DOHH2 (cell line): ENCODE results near the gene TNIP2.

ENCODE experiments used
- H3F3A ChIP-seq: fragments of 200-600 bp; sonication (generic), shearing (Covaris generic); 2 replicates; pipeline ENCODE4 v1.6.0; 2016; ENCODE audit warnings: antibody characterized with exemption, mild to moderate bottlenecking; ENCODE audit not compliant: control insufficient read depth, insufficient read depth
- H3K27ac ChIP-seq: fragments of 200-600 bp; sonication (generic); 2 replicates; pipeline ENCODE4 v1.5.1; 2014; ENCODE audit warnings: low read depth, mild to moderate bottlenecking, low read length, moderate library complexity
- H3K27me3 ChIP-seq: fragments of 200-600 bp; sonication (generic); 2 replicates; pipeline ENCODE4 v1.6.1; 2014; ENCODE audit warnings: mild to moderate bottlenecking, low read length, mixed read lengths; ENCODE audit not compliant: control insufficient read depth
- H3K36me3 ChIP-seq: fragments of 200-600 bp; sonication (generic); 2 replicates; pipeline ENCODE4 v1.6.1; 2014; ENCODE audit warnings: mild to moderate bottlenecking, low read length, moderate library complexity, mixed read lengths; ENCODE audit not compliant: control insufficient read depth
- H3K4me1 ChIP-seq: fragments of 200-600 bp; sonication (generic); 2 replicates; pipeline ENCODE4 v1.6.1; 2014; ENCODE audit warnings: mild to moderate bottlenecking, low read length, mixed read lengths; ENCODE audit not compliant: control insufficient read depth
- H3K4me2 ChIP-seq: fragments of 200-600 bp; sonication (generic); 2 replicates; pipeline ENCODE4 v1.6.0; 2014; ENCODE audit warnings: mild to moderate bottlenecking, low read length, moderate library complexity
- H3K4me3 ChIP-seq: fragments of 200-600 bp; sonication (generic); 2 replicates; pipeline ENCODE4 v1.5.1; 2014; ENCODE audit warnings: mild to moderate bottlenecking, low read length, mixed read lengths
- H3K79me2 ChIP-seq: fragments of 200-600 bp; sonication (generic); 2 replicates; pipeline ENCODE4 v1.6.1; 2014; ENCODE audit warnings: mild to moderate bottlenecking, low read length, mixed read lengths; ENCODE audit not compliant: control insufficient read depth
- H3K9me2 ChIP-seq: fragments of 200-600 bp; sonication (generic); replicated peaks from 2 replicates; pipeline ENCODE4 v1.6.1; 2014; ENCODE audit warnings: mild to moderate bottlenecking, low read length, mixed read lengths; ENCODE audit not compliant: control insufficient read depth
- H3K9me3 ChIP-seq: fragments of 200-600 bp; sonication (generic); 2 replicates; pipeline ENCODE4 v1.6.1; 2014; ENCODE audit warnings: antibody characterized with exemption, low read length, mixed read lengths; ENCODE audit not compliant: control insufficient read depth, insufficient read depth
- H4K20me1 ChIP-seq: fragments of 200-600 bp; sonication (generic); 2 replicates; pipeline ENCODE4 v1.6.0; 2014; ENCODE audit warnings: low read depth, mild to moderate bottlenecking, antibody characterized with exemption, low read length, moderate library complexity; ENCODE audit not compliant: control insufficient read depth, insufficient read depth
- EZH2phosphoT487 ChIP-seq: fragments of 200-600 bp; sonication (generic); IDR thresholded peaks from 2 replicates; pipeline ENCODE4 v1.6.1; 2017; ENCODE audit warnings: borderline replicate concordance, mild to moderate bottlenecking, antibody characterized with exemption, low read length, moderate library complexity, mixed read lengths
- TF ChIP-seq, protein P1 (sequence below): fragments of 200-600 bp; sonication (generic); IDR thresholded peaks from one replicate; pipeline ENCODE4 v1.5.1; 2014; ENCODE audit warnings: antibody characterized with exemption, mild to moderate bottlenecking, low read depth, low read length; ENCODE audit not compliant: poor library complexity, severe bottlenecking

Gene TNIP2

DNA sequence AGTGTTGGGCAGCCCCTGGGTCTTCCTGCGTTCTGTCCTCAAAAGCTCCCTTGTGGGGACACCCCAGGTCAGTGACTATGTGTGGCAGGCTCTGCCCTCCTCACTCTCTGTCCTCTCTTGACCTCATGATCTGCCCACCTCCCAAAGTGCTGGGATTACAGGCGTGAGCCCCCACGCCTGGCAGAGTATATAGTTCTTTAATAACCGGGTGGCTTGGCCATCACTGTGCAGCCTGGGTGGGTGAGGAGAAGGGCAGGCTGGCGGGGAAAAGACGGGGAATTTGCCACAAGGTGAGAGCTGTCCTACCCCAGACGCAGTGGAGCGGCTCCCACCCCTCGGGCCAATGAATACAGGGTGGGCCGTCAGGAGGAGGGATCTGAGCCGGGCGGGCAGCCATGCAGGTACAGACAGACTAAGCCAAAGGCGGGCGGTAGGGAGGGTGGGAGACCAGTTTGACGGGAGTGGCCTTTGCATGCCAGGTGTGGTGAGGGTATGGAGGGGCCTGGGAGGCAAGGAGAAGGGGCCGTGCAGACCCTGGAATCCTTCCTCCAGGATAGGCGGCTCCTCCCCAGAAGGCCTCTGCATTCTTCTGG, 39.3 kb upstream of the TNIP2 start:
- Histone ChIP-seq H3K4me1 (peaks cover 29% of the 10 kb centered on the region), H3K36me3 (no peaks in the 10 kb centered on the region), H3K9me2 (no peaks in the 10 kb centered on the region), H3F3A (no peaks in the 10 kb centered on the region), H3K9me3 (no peaks in the 10 kb centered on the region), H3K4me3 (no peak overlapping the region), H3K4me2 (no peak overlapping the region), H3K27me3 (peaks cover 60% of the 10 kb centered on the region), H3K79me2 (no peaks in the 10 kb centered on the region), H3K27ac (no peak overlapping the region), H4K20me1 (no peaks in the 10 kb centered on the region)
- TF ChIP-seq, protein P1, sequence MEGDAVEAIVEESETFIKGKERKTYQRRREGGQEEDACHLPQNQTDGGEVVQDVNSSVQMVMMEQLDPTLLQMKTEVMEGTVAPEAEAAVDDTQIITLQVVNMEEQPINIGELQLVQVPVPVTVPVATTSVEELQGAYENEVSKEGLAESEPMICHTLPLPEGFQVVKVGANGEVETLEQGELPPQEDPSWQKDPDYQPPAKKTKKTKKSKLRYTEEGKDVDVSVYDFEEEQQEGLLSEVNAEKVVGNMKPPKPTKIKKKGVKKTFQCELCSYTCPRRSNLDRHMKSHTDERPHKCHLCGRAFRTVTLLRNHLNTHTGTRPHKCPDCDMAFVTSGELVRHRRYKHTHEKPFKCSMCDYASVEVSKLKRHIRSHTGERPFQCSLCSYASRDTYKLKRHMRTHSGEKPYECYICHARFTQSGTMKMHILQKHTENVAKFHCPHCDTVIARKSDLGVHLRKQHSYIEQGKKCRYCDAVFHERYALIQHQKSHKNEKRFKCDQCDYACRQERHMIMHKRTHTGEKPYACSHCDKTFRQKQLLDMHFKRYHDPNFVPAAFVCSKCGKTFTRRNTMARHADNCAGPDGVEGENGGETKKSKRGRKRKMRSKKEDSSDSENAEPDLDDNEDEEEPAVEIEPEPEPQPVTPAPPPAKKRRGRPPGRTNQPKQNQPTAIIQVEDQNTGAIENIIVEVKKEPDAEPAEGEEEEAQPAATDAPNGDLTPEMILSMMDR = no peak
- TF ChIP-seq EZH2phosphoT487 = no peak

GRCh38 chr4:2794486-2795299, 38.6 kb upstream of the TNIP2 start:
- no peaks in the 10 kb centered on the region for H3F3A ChIP-seq
- H3K79me2 ChIP-seq = no peaks in the 10 kb centered on the region
- H3K27me3 ChIP-seq = peaks cover 60% of the 10 kb centered on the region
- peaks cover 29% of the 10 kb centered on the region for H3K4me1 ChIP-seq
- H3K36me3 ChIP-seq = no peaks in the 10 kb centered on the region
- H4K20me1 ChIP-seq = no peaks in the 10 kb centered on the region
- no peak overlapping the region for H3K27ac ChIP-seq
- no peaks in the 10 kb centered on the region for H3K9me3 ChIP-seq
- H3K4me2 ChIP-seq = no peak overlapping the region
- TF ChIP-seq, protein P1 = no peak
- TF ChIP-seq EZH2phosphoT487 = no peak
- no peak overlapping the region for H3K4me3 ChIP-seq
- no peaks in the 10 kb centered on the region for H3K9me2 ChIP-seq

GRCh38 chr4:2793586-2794485, 37.7 kb upstream of the TNIP2 start:
- H3K36me3 ChIP-seq = no peaks in the 10 kb centered on the region
- H3F3A ChIP-seq = no peaks in the 10 kb centered on the region
- peaks cover 52% of the 10 kb centered on the region for H3K27me3 ChIP-seq
- no peaks in the 10 kb centered on the region for H4K20me1 ChIP-seq
- no peaks in the 10 kb centered on the region for H3K9me2 ChIP-seq
- peak overlapping the region; percentile 40 for H3K4me2 ChIP-seq
- no peak overlapping the region for H3K4me3 ChIP-seq
- TF ChIP-seq, protein P1 = no peak
- no peak for TF ChIP-seq EZH2phosphoT487
- H3K4me1 ChIP-seq = peaks cover 21% of the 10 kb centered on the region
- H3K27ac ChIP-seq = no peak overlapping the region
- H3K9me3 ChIP-seq = no peaks in the 10 kb centered on the region
- H3K79me2 ChIP-seq = no peaks in the 10 kb centered on the region
